WTC11 (cell line): Measurements from ENCODE around the gene POLR3H. TPM values are rescaled to one million over a fixed set of nuclear protein-coding genes. Genes with fewer than 3 reads are reported as not detected.

ENCODE experiments used
- ATAC-seq: fragments of 200-7000 bp; cut with Tn5 transposase; 2 replicates; pipeline ENCODE4 v1.10.0; 2021; ENCODE audit warnings: mild to moderate bottlenecking, moderate library complexity
- CTCF ChIA-PET: fragments of 300-600 bp; sonication (Branson Sonifier 250); formaldehyde crosslinking; loops from one replicate; lab custom pipeline; 2021; ENCODE audit warnings: antibody characterized with exemption; lab: Charles Lee
- POLR2A ChIA-PET: fragments of 350-600 bp; sonication (Branson Sonifier 250); formaldehyde crosslinking; loops from one replicate; lab custom pipeline; 2021; ENCODE audit warnings: antibody characterized with exemption; lab: Charles Lee
- DNase-seq: peaks from one replicate; pipeline ENCODE4 v3.0.0; 2021; ENCODE audit warnings: low spot score
- H3K27ac Mint-ChIP-seq: 2 replicates; pipeline ENCODE4 v1.8.0; 2021; ENCODE audit warnings: mixed read lengths
- H3K27me3 Mint-ChIP-seq: 2 replicates; pipeline ENCODE4 v1.8.0; 2021; ENCODE audit warnings: low read depth, mild to moderate bottlenecking, moderate library complexity, mixed read lengths
- H3K36me3 Mint-ChIP-seq: 2 replicates; pipeline ENCODE4 v1.8.0; 2021; ENCODE audit warnings: mixed read lengths
- H3K4me1 Mint-ChIP-seq: 2 replicates; pipeline ENCODE4 v1.8.0; 2022; ENCODE audit warnings: mixed read lengths
- H3K4me3 Mint-ChIP-seq: 2 replicates; pipeline ENCODE4 v1.8.0; 2021; ENCODE audit warnings: mild to moderate bottlenecking, moderate library complexity, mixed read lengths
- H3K9me3 Mint-ChIP-seq: 2 replicates; pipeline ENCODE4 v1.8.0; 2021; ENCODE audit warnings: mixed read lengths
- FOXJ3 ChIP-seq: sonication (generic); formaldehyde crosslinking; IDR thresholded peaks from 2 replicates; pipeline ENCODE4 v1.9.0; 2021; ENCODE audit warnings: missing genetic modification reagents, mild to moderate bottlenecking, borderline replicate concordance
- FOXK1 ChIP-seq: sonication (generic); formaldehyde crosslinking; IDR thresholded peaks from 2 replicates; pipeline ENCODE4 v1.8.0; 2022; ENCODE audit warnings: mild to moderate bottlenecking, moderate library complexity, missing genetic modification reagents
- FOXP1 ChIP-seq: sonication (generic); formaldehyde crosslinking; IDR thresholded peaks from 2 replicates; pipeline ENCODE4 v1.8.0; 2022; ENCODE audit warnings: missing genetic modification reagents, mild to moderate bottlenecking, moderate library complexity, borderline replicate concordance
- GABPB1 ChIP-seq: sonication (generic); formaldehyde crosslinking; IDR thresholded peaks from 2 replicates; pipeline ENCODE4 v1.8.1; 2023; ENCODE audit warnings: mild to moderate bottlenecking, missing genetic modification reagents
- JAZF1 ChIP-seq: fragments of 250-450 bp; sonication (Bioruptor Pico); IDR thresholded peaks from 2 replicates; pipeline ENCODE4 v1.9.0; 2021; ENCODE audit warnings: moderate library complexity, mild to moderate bottlenecking, inconsistent platforms
- NFYB ChIP-seq: sonication (generic); formaldehyde crosslinking; conservative IDR thresholded peaks from 2 replicates; pipeline ENCODE4 v1.8.0; 2022; ENCODE audit warnings: low read depth, missing genetic modification reagents
- NR1H2 ChIP-seq: sonication (generic); formaldehyde crosslinking; IDR thresholded peaks from 2 replicates; pipeline ENCODE4 v1.9.0; 2021; ENCODE audit warnings: mild to moderate bottlenecking, moderate library complexity, missing genetic modification reagents
- PRDM15 ChIP-seq: sonication (generic); formaldehyde crosslinking; IDR thresholded peaks from 2 replicates; pipeline ENCODE4 v1.8.0; 2022; ENCODE audit warnings: missing genetic modification reagents
- PRRX2 ChIP-seq: fragments of 250-450 bp; sonication (Bioruptor Pico); IDR thresholded peaks from 2 replicates; pipeline ENCODE4 v1.8.0; 2021; ENCODE audit warnings: mild to moderate bottlenecking
- SOX15 ChIP-seq: fragments of 250-450 bp; sonication (Bioruptor Pico); IDR thresholded peaks from 2 replicates; pipeline ENCODE4 v1.9.0; 2021; ENCODE audit warnings: mild to moderate bottlenecking
- TCF7 ChIP-seq: sonication (generic); formaldehyde crosslinking; IDR thresholded peaks from 2 replicates; pipeline ENCODE4 v1.8.0; 2022; ENCODE audit warnings: mild to moderate bottlenecking, low read depth, missing genetic modification reagents, moderate library complexity
- TP53 ChIP-seq: sonication (generic); formaldehyde crosslinking; IDR thresholded peaks from 2 replicates; pipeline ENCODE4 v1.8.1; 2023; ENCODE audit warnings: mild to moderate bottlenecking, missing genetic modification reagents
- USF2 ChIP-seq: sonication (generic); formaldehyde crosslinking; IDR thresholded peaks from 2 replicates; pipeline ENCODE4 v1.8.1; 2023; ENCODE audit warnings: mild to moderate bottlenecking, missing genetic modification reagents, moderate library complexity
- ZNF121 ChIP-seq: sonication (generic); formaldehyde crosslinking; IDR thresholded peaks from 2 replicates; pipeline ENCODE4 v1.8.0; 2023; ENCODE audit warnings: missing genetic modification reagents
- ZNF219 ChIP-seq: sonication (generic); formaldehyde crosslinking; IDR thresholded peaks from 2 replicates; pipeline ENCODE4 v1.8.0; 2023; ENCODE audit warnings: missing genetic modification reagents, mild to moderate bottlenecking, borderline replicate concordance
- ZNF317 ChIP-seq: sonication (generic); formaldehyde crosslinking; IDR thresholded peaks from 2 replicates; pipeline ENCODE4 v1.8.1; 2023; ENCODE audit warnings: low read depth, mild to moderate bottlenecking, moderate library complexity, missing genetic modification reagents, borderline replicate concordance
- total RNA-seq: library from RNA; stranded (reverse); gene quantifications from 3 replicates; pipeline ENCODE4 v1.2.3, GENCODE V29; 2021
- TF ChIP-seq, protein P1 (sequence below): sonication (generic); formaldehyde crosslinking; IDR thresholded peaks from 2 replicates; pipeline ENCODE4 v1.8.0; 2022; ENCODE audit warnings: mild to moderate bottlenecking, missing genetic modification reagents
- TF ChIP-seq, protein P2 (sequence below): sonication (generic); formaldehyde crosslinking; IDR thresholded peaks from 2 replicates; pipeline ENCODE4 v1.8.0; 2023; ENCODE audit warnings: missing genetic modification reagents
- TF ChIP-seq, protein P3 (sequence below): sonication (generic); formaldehyde crosslinking; IDR thresholded peaks from 2 replicates; pipeline ENCODE4 v1.8.1; 2023; ENCODE audit warnings: mild to moderate bottlenecking, missing genetic modification reagents
- TF ChIP-seq, protein P4 (sequence below): sonication (generic); formaldehyde crosslinking; IDR thresholded peaks from 2 replicates; pipeline ENCODE4 v1.8.1; 2022; ENCODE audit warnings: mild to moderate bottlenecking, missing genetic modification reagents, moderate library complexity, borderline replicate concordance
- TF ChIP-seq, protein P5 (sequence below): fragments of 250-450 bp; sonication (Bioruptor Pico); IDR thresholded peaks from 2 replicates; pipeline ENCODE4 v2.1.2; 2022; ENCODE audit warnings: mild to moderate bottlenecking, moderate library complexity

The POLR3H gene
- total RNA-seq, 1 experiment from 2014 or later: 28.8 TPM

DNA sequence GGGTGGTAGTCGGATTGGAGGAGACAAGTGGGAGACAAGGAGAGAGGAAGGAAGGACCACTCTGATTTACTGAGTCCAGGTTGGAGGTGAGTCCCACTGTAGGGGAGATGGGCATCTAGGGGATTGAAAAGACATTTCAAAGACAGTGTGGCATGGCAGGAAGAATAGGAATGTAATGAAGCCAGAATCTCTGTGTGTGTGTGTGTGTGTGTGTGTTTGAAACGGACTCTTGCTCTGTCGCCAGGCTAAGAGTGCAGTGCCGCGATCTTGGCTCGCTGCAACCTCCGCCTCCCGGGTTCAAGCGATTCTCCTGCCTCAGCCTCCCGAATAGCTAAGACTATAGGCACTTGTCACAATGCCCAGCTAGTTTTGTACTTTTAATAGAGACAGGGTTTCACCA is 12.3 kb upstream of the POLR3H start:
- DNase-seq (no peak), ATAC-seq (no peak)
- ChIA-PET POLR2A (no interaction called here), CTCF (interaction anchor here (1.0 to 3.5 kb wide), 8 partner anchors 13 to 153 kb away, joined by 3 to 23 read pairs (median 10); partner anchors contain the start of genes PMM1 and POLR3H)
- Mint-ChIP-seq H3K4me1 (peaks cover 26% of the 10 kb centered on the region), H3K4me3 (no peak overlapping the region), H3K36me3 (no peaks in the 10 kb centered on the region), H3K27me3 (no peaks in the 10 kb centered on the region), H3K9me3 (no peaks in the 10 kb centered on the region), H3K27ac (0 out of 2 replicates have a peak overlapping the region, but pooled peaks have one; percentile 1)
- TF ChIP-seq PRDM15 (CRISPR knock-in tag) (no peak), GABPB1 (CRISPR knock-in tag) (no peak), NR1H2 (CRISPR knock-in tag) (no peak), TCF7 (CRISPR knock-in tag) (no peak), ZNF219 (CRISPR knock-in tag) (no peak), FOXJ3 (CRISPR knock-in tag) (no peak), PRRX2 (CRISPR knock-in tag) (no peak), USF2 (no peak), NFYB (CRISPR knock-in tag) (no peak), SOX15 (CRISPR knock-in tag) (no peak), ZNF121 (no peak)
- TF ChIP-seq, protein P1, sequence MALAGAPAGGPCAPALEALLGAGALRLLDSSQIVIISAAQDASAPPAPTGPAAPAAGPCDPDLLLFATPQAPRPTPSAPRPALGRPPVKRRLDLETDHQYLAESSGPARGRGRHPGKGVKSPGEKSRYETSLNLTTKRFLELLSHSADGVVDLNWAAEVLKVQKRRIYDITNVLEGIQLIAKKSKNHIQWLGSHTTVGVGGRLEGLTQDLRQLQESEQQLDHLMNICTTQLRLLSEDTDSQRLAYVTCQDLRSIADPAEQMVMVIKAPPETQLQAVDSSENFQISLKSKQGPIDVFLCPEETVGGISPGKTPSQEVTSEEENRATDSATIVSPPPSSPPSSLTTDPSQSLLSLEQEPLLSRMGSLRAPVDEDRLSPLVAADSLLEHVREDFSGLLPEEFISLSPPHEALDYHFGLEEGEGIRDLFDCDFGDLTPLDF (CRISPR knock-in tag): no peak
- TF ChIP-seq, protein P2, sequence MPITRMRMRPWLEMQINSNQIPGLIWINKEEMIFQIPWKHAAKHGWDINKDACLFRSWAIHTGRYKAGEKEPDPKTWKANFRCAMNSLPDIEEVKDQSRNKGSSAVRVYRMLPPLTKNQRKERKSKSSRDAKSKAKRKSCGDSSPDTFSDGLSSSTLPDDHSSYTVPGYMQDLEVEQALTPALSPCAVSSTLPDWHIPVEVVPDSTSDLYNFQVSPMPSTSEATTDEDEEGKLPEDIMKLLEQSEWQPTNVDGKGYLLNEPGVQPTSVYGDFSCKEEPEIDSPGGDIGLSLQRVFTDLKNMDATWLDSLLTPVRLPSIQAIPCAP: no peak
- TF ChIP-seq, protein P3, sequence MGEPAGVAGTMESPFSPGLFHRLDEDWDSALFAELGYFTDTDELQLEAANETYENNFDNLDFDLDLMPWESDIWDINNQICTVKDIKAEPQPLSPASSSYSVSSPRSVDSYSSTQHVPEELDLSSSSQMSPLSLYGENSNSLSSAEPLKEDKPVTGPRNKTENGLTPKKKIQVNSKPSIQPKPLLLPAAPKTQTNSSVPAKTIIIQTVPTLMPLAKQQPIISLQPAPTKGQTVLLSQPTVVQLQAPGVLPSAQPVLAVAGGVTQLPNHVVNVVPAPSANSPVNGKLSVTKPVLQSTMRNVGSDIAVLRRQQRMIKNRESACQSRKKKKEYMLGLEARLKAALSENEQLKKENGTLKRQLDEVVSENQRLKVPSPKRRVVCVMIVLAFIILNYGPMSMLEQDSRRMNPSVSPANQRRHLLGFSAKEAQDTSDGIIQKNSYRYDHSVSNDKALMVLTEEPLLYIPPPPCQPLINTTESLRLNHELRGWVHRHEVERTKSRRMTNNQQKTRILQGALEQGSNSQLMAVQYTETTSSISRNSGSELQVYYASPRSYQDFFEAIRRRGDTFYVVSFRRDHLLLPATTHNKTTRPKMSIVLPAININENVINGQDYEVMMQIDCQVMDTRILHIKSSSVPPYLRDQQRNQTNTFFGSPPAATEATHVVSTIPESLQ (CRISPR knock-in tag): no peak

GRCh38 chr22:41555325-41555982 is 11.2 kb upstream of the POLR3H start:
- Mint-ChIP-seq H3K36me3 (no peaks in the 10 kb centered on the region), H3K27ac (no peak overlapping the region), H3K4me1 (peaks cover 15% of the 10 kb centered on the region), H3K27me3 (no peaks in the 10 kb centered on the region), H3K4me3 (no peak overlapping the region), H3K9me3 (no peaks in the 10 kb centered on the region)
- CTCF ChIA-PET: interaction anchor here (1.1 to 3.5 kb wide), 2 partner anchors 21 to 152 kb away, joined by 3 to 8 read pairs; no protein-coding TSS in a partner anchor
- DNase-seq: no peak
- POLR2A ChIA-PET: no interaction called here
- ATAC-seq: no peak
- TF ChIP-seq JAZF1 (CRISPR knock-in tag): no peak
- no peak for TF ChIP-seq TP53 (CRISPR knock-in tag)
- no peak for TF ChIP-seq ZNF317 (CRISPR knock-in tag)
- TF ChIP-seq GABPB1 (CRISPR knock-in tag): no peak
- TF ChIP-seq, protein P3 (CRISPR knock-in tag): no peak
- TF ChIP-seq ZNF121: no peak
- no peak for TF ChIP-seq FOXP1 (CRISPR knock-in tag)
- TF ChIP-seq, protein P4, sequence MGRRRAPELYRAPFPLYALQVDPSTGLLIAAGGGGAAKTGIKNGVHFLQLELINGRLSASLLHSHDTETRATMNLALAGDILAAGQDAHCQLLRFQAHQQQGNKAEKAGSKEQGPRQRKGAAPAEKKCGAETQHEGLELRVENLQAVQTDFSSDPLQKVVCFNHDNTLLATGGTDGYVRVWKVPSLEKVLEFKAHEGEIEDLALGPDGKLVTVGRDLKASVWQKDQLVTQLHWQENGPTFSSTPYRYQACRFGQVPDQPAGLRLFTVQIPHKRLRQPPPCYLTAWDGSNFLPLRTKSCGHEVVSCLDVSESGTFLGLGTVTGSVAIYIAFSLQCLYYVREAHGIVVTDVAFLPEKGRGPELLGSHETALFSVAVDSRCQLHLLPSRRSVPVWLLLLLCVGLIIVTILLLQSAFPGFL (CRISPR knock-in tag): no peak
- TF ChIP-seq FOXK1 (CRISPR knock-in tag): no peak
- TF ChIP-seq, protein P5, sequence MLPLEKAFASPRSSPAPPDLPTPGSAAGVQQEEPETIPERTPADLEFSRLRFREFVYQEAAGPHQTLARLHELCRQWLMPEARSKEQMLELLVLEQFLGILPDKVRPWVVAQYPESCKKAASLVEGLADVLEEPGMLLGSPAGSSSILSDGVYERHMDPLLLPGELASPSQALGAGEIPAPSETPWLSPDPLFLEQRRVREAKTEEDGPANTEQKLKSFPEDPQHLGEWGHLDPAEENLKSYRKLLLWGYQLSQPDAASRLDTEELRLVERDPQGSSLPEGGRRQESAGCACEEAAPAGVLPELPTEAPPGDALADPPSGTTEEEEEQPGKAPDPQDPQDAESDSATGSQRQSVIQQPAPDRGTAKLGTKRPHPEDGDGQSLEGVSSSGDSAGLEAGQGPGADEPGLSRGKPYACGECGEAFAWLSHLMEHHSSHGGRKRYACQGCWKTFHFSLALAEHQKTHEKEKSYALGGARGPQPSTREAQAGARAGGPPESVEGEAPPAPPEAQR: no peak
